ENCODE results near the gene SYNPO.

Gene SYNPO

GRCh38 chr5:150692276-150692675 lies 51.8 kb downstream of the SYNPO start:
- Mint-ChIP-seq H3K9me3 (no peaks in the 10 kb centered on the region), H3K27me3 (no peaks in the 10 kb centered on the region), H3K4me1 (peaks cover 4% of the 10 kb centered on the region), H3K36me3 (ENCODE audit: low read depth) (peaks cover 54% of the 10 kb centered on the region), H3K27ac (peak overlapping the region; percentile 44), H3K4me3 (no peak overlapping the region)
- DNase-seq (no peak), ATAC-seq (no peak)

- H3K27me3 Mint-ChIP-seq, result no peaks in the 10 kb centered on the region
- H3K4me1 Mint-ChIP-seq, result peaks cover 4% of the 10 kb centered on the region
- no peak overlapping the region for H3K4me3 Mint-ChIP-seq
- no peak overlapping the region for H3K27ac Mint-ChIP-seq
- peaks cover 60% of the 10 kb centered on the region for H3K36me3 Mint-ChIP-seq (ENCODE audit: low read depth)
- DNase-seq (no peak), ATAC-seq (no peak)
- H3K9me3 Mint-ChIP-seq, result no peaks in the 10 kb centered on the region
These were observed 54.2 kb downstream of the SYNPO start for GRCh38 chr5:150694612-150695011.

GRCh38 chr5:150700246-150700593 lies 59.8 kb downstream of the SYNPO start:
- Mint-ChIP-seq H3K36me3 (ENCODE audit: low read depth) (peaks cover 25% of the 10 kb centered on the region), H3K4me1 (peaks cover 4% of the 10 kb centered on the region), H3K4me3 (no peak overlapping the region), H3K27ac (no peak overlapping the region), H3K27me3 (no peaks in the 10 kb centered on the region), H3K9me3 (no peaks in the 10 kb centered on the region)
- DNase-seq (no peak), ATAC-seq (no peak)

- Mint-ChIP-seq H3K27ac (no peak within 1 kb of the TSS), H3K9me3 (no peaks in the 10 kb centered on the region)
These were observed 60.3 kb downstream of the SYNPO start, which contains the start of gene RBM22 for GRCh38 chr5:150700594-150701377. Gene RBM22, minus strand, starts transcription at chr5:150701062. Its CDS starts 77 bp downstream, at chr5:150700985.

GRCh38 chr5:150703762-150704161 lies 63.3 kb downstream of the SYNPO start:
- ATAC-seq (no peak), DNase-seq (no peak)
- Mint-ChIP-seq H3K9me3 (no peaks in the 10 kb centered on the region), H3K4me1 (peaks cover 4% of the 10 kb centered on the region), H3K27me3 (no peaks in the 10 kb centered on the region), H3K27ac (no peak overlapping the region), H3K4me3 (no peak overlapping the region), H3K36me3 (ENCODE audit: low read depth) (peaks cover 12% of the 10 kb centered on the region)

More at GRCh38 chr5:150700594-150701377, 60.3 kb downstream of the SYNPO start, which contains the start of gene RBM22:
- Mint-ChIP-seq H3K36me3 (ENCODE audit: low read depth) (peaks cover 20% of the 10 kb centered on the region), H3K4me1 (peaks cover 4% of the 10 kb centered on the region), H3K4me3 (no peak within 1 kb of the TSS), H3K27me3 (no peaks in the 10 kb centered on the region)
- DNase-seq (peak; percentile 94), ATAC-seq (peak; percentile 98)

GRCh38 chr5:150706776-150707390 lies 66.4 kb downstream of the SYNPO start:
- Mint-ChIP-seq H3K4me3 (no peak overlapping the region), H3K27me3 (no peaks in the 10 kb centered on the region), H3K27ac (no peak overlapping the region)

More at GRCh38 chr5:150706776-150707390, 66.4 kb downstream of the SYNPO start:
- Mint-ChIP-seq H3K36me3 (ENCODE audit: low read depth) (peaks cover 15% of the 10 kb centered on the region), H3K4me1 (peaks cover 2% of the 10 kb centered on the region), H3K9me3 (no peaks in the 10 kb centered on the region)
- DNase-seq (no peak), ATAC-seq (no peak)

All from activated naive CD8-positive, alpha-beta T cell treated with anti-CD3 and anti-CD28 coated beads, Interleukin-2, amount 50 U/mL, for 24 hours (primary cell).